K562 (cell line): ENCODE results near the gene ZNF692. TPM values are rescaled to one million over a fixed set of nuclear protein-coding genes. Genes with fewer than 3 reads are reported as not detected.

Experiments used
- ATAC-seq: fragments of 200-7000 bp; cut with Tn5 transposase; 3 replicates; pipeline ENCODE4 v1.9.1; 2020; ENCODE audit warnings: moderate library complexity
- BruUV-seq: library from RNA; stranded (reverse); fragments of 400-500 nt; replicated peaks from 2 replicates; lab custom pipeline; 2021; lab: Mats Ljungman, UMichigan
- CTCF ChIA-PET: fragments of 300-600 bp; formaldehyde crosslinking; extraction: SDS; loops from one replicate; lab custom pipeline; 2021; ENCODE audit warnings: low intra/inter-chr PET ratio; lab: Yijun Ruan, JAX
- POLR2A ChIA-PET: fragments of 300-600, 350-650 bp; sonication (Branson Sonifier 250); formaldehyde crosslinking; extraction: SDS; loops from one replicate; lab custom pipeline; 2021; ENCODE audit warnings: antibody characterized with exemption, inconsistent platforms; lab: Yijun Ruan, JAX
- DNase-seq, 4 experiments: peaks; one replicate each; pipeline versions ENCODE4 v3.0.0 to v3.0.0-alpha.2; 2011 to 2018; ENCODE audit warnings: low spot score in 3 of 4, mixed read lengths in 3 of 4; ENCODE audit errors: extremely low read depth in 1 of 4
- FAIRE-seq: peaks from 2 replicates; lab custom pipeline; 2011; peaks lifted over from hg19 to GRCh38; lab: Jason Lieb, UNC
- H2AFZ ChIP-seq: 2 replicates; pipeline ENCODE4 v1.6.0; 2011; ENCODE audit warnings: low read depth, low read length, control low read depth, inconsistent platforms
- H3K27ac ChIP-seq: fragments of 200-600 bp; 3 replicates; pipeline ENCODE4 v1.8.0; 2011; ENCODE audit warnings: low read depth, mild to moderate bottlenecking, control low read depth, inconsistent platforms, low read length, moderate library complexity, mixed read lengths; ENCODE audit errors: extremely low read depth
- H3K27me3 ChIP-seq, 2 experiments: fragments of 300-600 bp in 1 of 2; 2 replicates in 1 of 2; 3 replicates in 1 of 2; pipeline versions ENCODE4 v1.6.0 to v1.8.0; 2011; ENCODE audit warnings: inconsistent platforms in 2 of 2, low read length in 2 of 2, mild to moderate bottlenecking in 1 of 2, mixed read lengths in 1 of 2, moderate library complexity in 1 of 2; ENCODE audit not compliant: control insufficient read depth in 2 of 2, insufficient read depth in 2 of 2
- H3K36me3 ChIP-seq: fragments of 300-600 bp; 3 replicates; pipeline ENCODE4 v1.8.0; 2011; ENCODE audit warnings: mild to moderate bottlenecking, low read length, inconsistent platforms; ENCODE audit not compliant: control insufficient read depth, insufficient read depth
- H3K4me1 ChIP-seq, 2 experiments: fragments of 200-600 bp in 1 of 2; replicated peaks in 1 of 2; 2 replicates in 1 of 2; 3 replicates in 1 of 2; pipeline versions ENCODE4 v1.5.1 to v1.8.0; 2011; ENCODE audit warnings: inconsistent platforms in 2 of 2, low read length in 2 of 2, mild to moderate bottlenecking in 1 of 2, mixed read lengths in 1 of 2, moderate library complexity in 1 of 2; ENCODE audit not compliant: control insufficient read depth in 2 of 2, insufficient read depth in 2 of 2
- H3K4me2 ChIP-seq: 2 replicates; pipeline ENCODE4 v1.6.1; 2011; ENCODE audit warnings: low read length, control low read depth, inconsistent platforms, mixed read lengths; ENCODE audit not compliant: insufficient read depth
- H3K4me3 ChIP-seq: fragments of 200-600 bp; sonication (generic), shearing (Covaris generic); 2 replicates; pipeline ENCODE4 v1.5.1; 2016; ENCODE audit warnings: control low read depth, inconsistent platforms
- H3K79me2 ChIP-seq: fragments of 200-600 bp; 3 replicates; pipeline ENCODE4 v1.8.0; 2011; ENCODE audit warnings: low read length, inconsistent platforms; ENCODE audit not compliant: control insufficient read depth, insufficient read depth
- H3K9ac ChIP-seq, 2 experiments: 2 replicates each; pipeline versions ENCODE4 v1.6.0 to v1.6.1; 2011; ENCODE audit warnings: low read depth in 2 of 2, low read length in 2 of 2, control low read depth in 1 of 2, inconsistent platforms in 1 of 2, mild to moderate bottlenecking in 1 of 2, mixed read lengths in 1 of 2; ENCODE audit not compliant: insufficient read depth in 1 of 2
- H3K9me1 ChIP-seq: one replicate; pipeline ENCODE4 v1.6.0; 2011; ENCODE audit warnings: inconsistent platforms, mild to moderate bottlenecking, low read length, moderate library complexity; ENCODE audit not compliant: control insufficient read depth, insufficient read depth
- H3K9me3 ChIP-seq: replicated peaks from 2 replicates; pipeline ENCODE4 v1.5.1; 2011; ENCODE audit warnings: low read depth, low read length, inconsistent platforms; ENCODE audit not compliant: control insufficient read depth, insufficient read depth
- H4K20me1 ChIP-seq: replicated peaks from 2 replicates; pipeline ENCODE4 v1.6.1; 2011; ENCODE audit warnings: low read length, inconsistent platforms, mixed read lengths; ENCODE audit not compliant: control insufficient read depth, insufficient read depth
- CBX5 ChIP-seq: IDR thresholded peaks from 2 replicates; pipeline ENCODE4 v1.6.1; 2014; ENCODE audit warnings: low read depth, borderline replicate concordance
- CHCHD3 ChIP-seq: fragments of 250-450 bp; sonication (Bioruptor Pico); IDR thresholded peaks from 2 replicates; pipeline ENCODE4 v2.1.2; 2022; ENCODE audit warnings: mild to moderate bottlenecking
- CREB5 ChIP-seq: fragments of 250-450 bp; sonication (Bioruptor Pico); IDR thresholded peaks from 2 replicates; pipeline ENCODE4 v1.5.0; 2020; ENCODE audit warnings: mild to moderate bottlenecking
- LCOR ChIP-seq: sonication (generic); formaldehyde crosslinking; IDR thresholded peaks from 2 replicates; pipeline ENCODE4 v1.8.0; 2022; ENCODE audit warnings: mild to moderate bottlenecking, missing genetic modification reagents
- MEIS2 ChIP-seq: fragments of 450-650 bp; IDR thresholded peaks from 2 replicates; pipeline ENCODE4 v1.6.1; 2014; ENCODE audit warnings: mild to moderate bottlenecking; ENCODE audit not compliant: partially characterized antibody
- MLLT1 ChIP-seq, 2 experiments: fragments of 450-650 bp; IDR thresholded peaks; 2 replicates each; pipeline ENCODE4 v1.6.1; 2016
- NBN ChIP-seq: fragments of 450-650 bp; IDR thresholded peaks from 2 replicates; pipeline ENCODE4 v1.6.1; 2016; ENCODE audit warnings: low read depth, mild to moderate bottlenecking
- NR2F6 ChIP-seq: fragments of 450-650 bp; formaldehyde crosslinking; IDR thresholded peaks from 2 replicates; pipeline ENCODE4 v1.4.0; 2020; ENCODE audit warnings: mild to moderate bottlenecking
- POLR2A ChIP-seq: fragments of 450-650 bp; conservative IDR thresholded peaks from 2 replicates; pipeline ENCODE4 v1.6.1; 2016
- TFAM ChIP-seq: fragments of 250-450 bp; sonication (Bioruptor Pico); conservative IDR thresholded peaks from 2 replicates; pipeline ENCODE4 v1.5.0; 2021; ENCODE audit warnings: mild to moderate bottlenecking, moderate library complexity
- UBTF ChIP-seq, 2 experiments: IDR thresholded peaks; 2 replicates each; pipeline ENCODE4 v1.6.1; 2012; ENCODE audit warnings: improper control_type of control experiment in 2 of 2, low read depth in 2 of 2, low read length in 2 of 2, borderline replicate concordance in 1 of 2
- ZBTB26 ChIP-seq: fragments of 450-650 bp; formaldehyde crosslinking; IDR thresholded peaks from 2 replicates; pipeline ENCODE4 v1.4.0; 2022; ENCODE audit warnings: missing genetic modification characterization
- ZNF143 ChIP-seq: sonication (generic); formaldehyde crosslinking; IDR thresholded peaks from 2 replicates; pipeline ENCODE4 v1.9.0; 2022; ENCODE audit warnings: mild to moderate bottlenecking, missing genetic modification reagents
- WGBS: fragments of 100-300 bp; shearing (Covaris generic); methylation state at CpG from one replicate; pipeline ENCODE4 v1.1.6; 2016; ENCODE audit warnings: low coverage, mixed read lengths; ENCODE audit not compliant: insufficient coverage; ENCODE audit errors: missing lambda C conversion rate; 5-methylcytosine and 5-hydroxymethylcytosine counted together
- in situ Hi-C: fragments of 300-500 bp; cut with MboI; formaldehyde crosslinking; loops from 4 replicates; pipeline ENCODE4 v1.15.0; 2018; ENCODE audit warnings: inconsistent platforms, mixed read lengths
- intact Hi-C: fragments of 100-400 bp; cut with micrococcal nuclease; formaldehyde crosslinking; loops from 2 replicates; pipeline ENCODE4 v1.14.2; 2022
- polyA plus RNA-seq, 8 experiments: library from polyadenylated mRNA; depleted of rRNA in 4 of 8; stranded (reverse) in 5 of 8; unstranded in 3 of 8; fragments of >200 nt; fragmentation: Nextera tagmentation in 2 of 8; fragmentation: Illumina TruSeq in 1 of 8; extraction: Ambion mirVana in 2 of 8; extraction: Trizol in 1 of 8; gene quantifications; 2 replicates each; pipeline versions ENCODE4 v1.2.1 to v1.2.3, GENCODE V29; 2011 to 2014; ENCODE audit warnings: inconsistent platforms in 1 of 8, missing spikeins in 1 of 8
- total RNA-seq, 7 experiments: library from RNA; depleted of rRNA in 6 of 7; stranded (reverse); fragments of >200 nt in 6 of 7; fragmentation: Illumina TruSeq in 2 of 7; extraction: Trizol in 2 of 7; gene quantifications; 2 replicates each; pipeline versions ENCODE4 v1.2.1 to v1.2.3, GENCODE V29; 2011 to 2021; ENCODE audit warnings: low replicate concordance in 1 of 7

Gene ZNF692
- total and polyA plus RNA-seq, 9 of the 15 experiments (the other 6 are each of a cell fraction or from before 2014, with no cell fraction given), result 8.4 to 143 (median 55.9) TPM

- Histone ChIP-seq H2AFZ (peak overlapping the region; percentile 81), H3K4me3 (no peak overlapping the region), H3K9me1 (no peaks in the 10 kb centered on the region), H3K4me2 (peak overlapping the region; percentile 0; the same call in 1 of the 2 replicates), H3K9ac (peak overlapping the region; percentile 37 to 75; a peak in 3 of 4 replicates), H3K4me1 (peaks cover 23 to 56% of the 10 kb centered on the region in 2 experiments), H3K27me3 (no peaks in the 10 kb centered on the region), H4K20me1 (no peaks in the 10 kb centered on the region), H3K9me3 (no peaks in the 10 kb centered on the region), H3K27ac (peak overlapping the region; percentile 51), H3K36me3 (no peaks in the 10 kb centered on the region), H3K79me2 (no peaks in the 10 kb centered on the region)
- DNase-seq (peak in 1 of 4 experiments; percentile 51), FAIRE-seq (no peak), ATAC-seq (no peak)
- CTCF ChIA-PET, result no interaction called here
- in situ Hi-C loops, result no loop called here
- POLR2A ChIA-PET, result interaction anchor here (1.0 to 3.3 kb wide), 2 partner anchors 13 to 28 kb away, joined by 4 to 19 read pairs; partner anchors contain the start of gene ZNF692
- intact Hi-C loops, result no loop called here
- no TSS peak for BruUV-seq
- 0% methylated on average over 1 of the region's 1 CpG for WGBS
- TF ChIP-seq LCOR (CRISPR knock-in tag) (no peak), NR2F6 (no peak), POLR2A (no peak), ZNF143 (CRISPR knock-in tag) (no peak), MLLT1 (IDR thresholded peaks at IDR 0.05) (no peak), NBN (no peak), CBX5 (no peak), ZBTB26 (CRISPR knock-in tag) (no peak), CHCHD3 (CRISPR knock-in tag) (no peak), CREB5 (no peak), TFAM (CRISPR knock-in tag) (no peak), UBTF (IDR thresholded peaks at IDR 0.05; ENCODE audit: borderline replicate concordance in 1 of 2, low read depth in 2 of 2, low read length in 2 of 2) (no peak), MEIS2 (peak; percentile 63)
These were observed 27.5 kb upstream of the ZNF692 start for GRCh38 chr1:248886237-248886895.
